Lung (tissue), 12 donors: Measurements from ENCODE around the gene ZMYND12. TPM values are rescaled to one million over a fixed set of nuclear protein-coding genes. Genes with fewer than 3 reads are reported as not detected.
A peak's percentile ranks its signal among the peaks of the same experiment; 100 is the strongest.

Source experiments
- ATAC-seq: fragments of 200-7000 bp; cut with Tn5 transposase; one replicate; pipeline ENCODE4 v1.9.1; 2020; ENCODE audit warnings: moderate number of reproducible peaks; ENCODE audit not compliant: insufficient read depth, low FRiP score
- DNase-seq, 3 donors: peaks; one replicate each; pipeline ENCODE4 v3.0.0-alpha.2; 2013 to 2017
- H3K27ac ChIP-seq, 2 donors: one replicate each; pipeline ENCODE4 v1.5.1; 2013; ENCODE audit warnings: mild to moderate bottlenecking in 2 of 2, moderate library complexity in 2 of 2, control low read depth in 1 of 2, inconsistent platforms in 1 of 2, low read depth in 1 of 2, low read length in 1 of 2
- H3K27me3 ChIP-seq, 3 donors: one replicate each; pipeline ENCODE4 v1.5.1; 2013; ENCODE audit warnings: low read length in 2 of 3; ENCODE audit not compliant: control insufficient read depth in 3 of 3, insufficient read depth in 3 of 3
- H3K36me3 ChIP-seq, 4 donors: one replicate each; pipeline ENCODE4 v1.5.1; 2013; ENCODE audit warnings: low read length in 4 of 4, mild to moderate bottlenecking in 1 of 4, moderate library complexity in 1 of 4; ENCODE audit not compliant: control insufficient read depth in 4 of 4, insufficient read depth in 4 of 4
- H3K4me1 ChIP-seq, 5 donors: one replicate each; pipeline ENCODE4 v1.5.1; 2013; ENCODE audit warnings: low read length in 5 of 5, mild to moderate bottlenecking in 2 of 5, moderate library complexity in 1 of 5; ENCODE audit not compliant: control insufficient read depth in 5 of 5, insufficient read depth in 5 of 5
- H3K4me3 ChIP-seq: one replicate; pipeline ENCODE4 v1.5.1; 2013; ENCODE audit warnings: mild to moderate bottlenecking, control low read depth, moderate library complexity
- H3K9ac ChIP-seq, 2 donors: one replicate each; pipeline ENCODE4 v1.5.1; 2013; ENCODE audit warnings: low read length in 2 of 2, control low read depth in 1 of 2; ENCODE audit not compliant: insufficient read depth in 1 of 2
- H3K9me3 ChIP-seq, 4 donors: one replicate each; pipeline ENCODE4 v1.5.1; 2013; ENCODE audit warnings: low read length in 3 of 4, mild to moderate bottlenecking in 1 of 4, moderate library complexity in 1 of 4; ENCODE audit not compliant: control insufficient read depth in 4 of 4, insufficient read depth in 3 of 4
- WGBS, 2 donors: extraction: QIAGEN DNeasy Blood & Tissue Kit; methylation state at CpG; one replicate each; pipeline ENCODE4 v1.1.7; 2013; 5-methylcytosine and 5-hydroxymethylcytosine counted together
- polyA plus RNA-seq, 2 donors: library from polyadenylated mRNA; stranded (reverse); fragments of 200-250 nt; gene quantifications; one replicate each; pipeline ENCODE4 v1.2.1, GENCODE V29; 2013
- total RNA-seq, 2 donors: library from RNA; depleted of rRNA in 1 of 2; stranded (reverse); fragments of >200 nt in 1 of 2; gene quantifications; one replicate each; pipeline ENCODE4 v1.2.1, GENCODE V29; 2014 to 2021
- TF ChIP-seq, protein P1 (sequence below): IDR thresholded peaks from 2 replicates; pipeline ENCODE4 v1.5.1; 2012; ENCODE audit warnings: mild to moderate bottlenecking; ENCODE audit errors: control extremely low read depth, extremely low read depth
- donor health status: control.
- donor health status: control.
- donor health status: Bipolar disorder and iron deficiency.
- donor health status: healthy.
- donor health status: DM: yes; HTN: yes; CAD: no.

ZMYND12 gene
- total and polyA plus RNA-seq, 4 donors: 3.9 to 9.1 (median 6.0) TPM

DNA sequence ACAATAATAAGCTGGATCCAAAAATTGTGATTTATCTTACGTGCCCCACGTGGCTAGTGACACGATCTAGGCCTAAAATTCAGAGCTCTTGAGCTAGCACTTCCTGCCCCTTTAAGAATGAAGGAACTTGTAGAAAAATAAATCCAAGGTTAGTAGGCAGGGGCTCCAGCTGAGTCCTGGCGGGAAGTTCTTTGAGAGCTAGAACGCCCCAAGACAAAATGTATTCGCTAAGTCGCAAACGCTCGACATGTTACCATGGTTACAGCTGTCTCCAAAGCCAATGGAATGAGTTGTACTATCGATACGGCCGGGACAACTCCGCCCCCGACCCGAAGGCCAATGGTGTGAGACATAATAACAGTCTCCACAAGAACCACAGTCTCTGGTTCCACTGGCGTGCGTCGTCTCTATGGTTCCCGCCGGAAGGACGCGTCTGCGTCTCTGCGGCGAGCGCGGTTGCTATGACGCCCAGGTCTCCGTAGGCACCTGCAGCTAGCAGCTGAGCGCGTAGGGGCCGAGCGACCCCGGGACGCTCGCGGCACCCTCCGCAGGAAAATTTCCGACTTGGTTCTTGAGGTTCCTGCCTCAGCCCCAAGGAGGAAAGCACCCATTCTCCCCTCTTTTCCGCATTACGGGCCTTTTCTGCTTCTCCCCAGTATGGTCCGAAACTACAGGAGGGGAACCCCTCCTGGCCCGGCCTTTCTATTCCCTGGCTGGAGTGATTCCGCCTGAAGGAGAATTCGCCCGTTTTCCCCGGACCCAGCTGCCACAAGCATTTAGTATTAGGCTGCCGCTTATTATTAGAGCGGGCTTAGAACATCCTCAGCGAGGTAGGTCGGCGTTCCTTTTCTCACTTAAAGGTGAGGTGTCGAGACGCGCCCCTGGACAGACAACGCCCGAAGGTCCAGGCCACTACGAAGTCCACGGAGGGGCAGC is 7.3 kb upstream of the ZMYND12 start, which contains the start of gene CCDC30:
CCDC30 (plus strand) TSS at position 459 of the 936 bp plus-strand sequence. CDS start 17,266 bp downstream, outside the sequence.
- H3K27ac ChIP-seq: peak within 1 kb of the TSS; percentile 5 to 78
- H3K4me3 ChIP-seq: peak within 1 kb of the TSS; percentile 64
- TF ChIP-seq, protein P1, sequence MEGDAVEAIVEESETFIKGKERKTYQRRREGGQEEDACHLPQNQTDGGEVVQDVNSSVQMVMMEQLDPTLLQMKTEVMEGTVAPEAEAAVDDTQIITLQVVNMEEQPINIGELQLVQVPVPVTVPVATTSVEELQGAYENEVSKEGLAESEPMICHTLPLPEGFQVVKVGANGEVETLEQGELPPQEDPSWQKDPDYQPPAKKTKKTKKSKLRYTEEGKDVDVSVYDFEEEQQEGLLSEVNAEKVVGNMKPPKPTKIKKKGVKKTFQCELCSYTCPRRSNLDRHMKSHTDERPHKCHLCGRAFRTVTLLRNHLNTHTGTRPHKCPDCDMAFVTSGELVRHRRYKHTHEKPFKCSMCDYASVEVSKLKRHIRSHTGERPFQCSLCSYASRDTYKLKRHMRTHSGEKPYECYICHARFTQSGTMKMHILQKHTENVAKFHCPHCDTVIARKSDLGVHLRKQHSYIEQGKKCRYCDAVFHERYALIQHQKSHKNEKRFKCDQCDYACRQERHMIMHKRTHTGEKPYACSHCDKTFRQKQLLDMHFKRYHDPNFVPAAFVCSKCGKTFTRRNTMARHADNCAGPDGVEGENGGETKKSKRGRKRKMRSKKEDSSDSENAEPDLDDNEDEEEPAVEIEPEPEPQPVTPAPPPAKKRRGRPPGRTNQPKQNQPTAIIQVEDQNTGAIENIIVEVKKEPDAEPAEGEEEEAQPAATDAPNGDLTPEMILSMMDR: no peak
- peak within 1 kb of the TSS; percentile 20 to 47 for H3K9ac ChIP-seq
- ATAC-seq (peak; percentile 100), DNase-seq (peak; percentile 97 to 99 (median 99))
- no peaks in the 10 kb centered on the region for H3K27me3 ChIP-seq
- H3K36me3 ChIP-seq: peaks cover 2 to 10% (median 5%) of the 10 kb centered on the region in 4 donors
- no peaks in the 10 kb centered on the region for H3K9me3 ChIP-seq
- H3K4me1 ChIP-seq: peaks cover 0 to 15% (median 1%) of the 10 kb centered on the region in 5 donors
- WGBS, 2 donors: 2% methylated on average over 58 to 59 of the region's 59 CpGs

GRCh38 chr1:42461196-42461595 is 5.4 kb upstream of the ZMYND12 start:
- Histone ChIP-seq H3K27ac (no peak overlapping the region), H3K9ac (no peak overlapping the region), H3K4me3 (no peak overlapping the region), H3K9me3 (no peaks in the 10 kb centered on the region), H3K36me3 (peaks cover 2 to 16% (median 5%) of the 10 kb centered on the region in 4 donors), H3K4me1 (peaks cover 0 to 23% (median 4%) of the 10 kb centered on the region in 5 donors), H3K27me3 (no peaks in the 10 kb centered on the region)
- TF ChIP-seq, protein P1: no peak
- DNase-seq (no peak), ATAC-seq (no peak)
- WGBS, 2 donors: 79 to 96% methylated on average over 2 of the region's 2 CpGs

- H3K9me3 ChIP-seq: no peaks in the 10 kb centered on the region
- H3K27me3 ChIP-seq: no peaks in the 10 kb centered on the region
- WGBS, 2 donors: 1% methylated on average over 23 of the region's 23 CpGs
- H3K9ac ChIP-seq: peak overlapping the region; percentile 48 to 89
- peak in 1 of 3 donors; percentile 58 for DNase-seq
- TF ChIP-seq, protein P1: no peak
- H3K4me1 ChIP-seq: peaks cover 0 to 13% (median 4%) of the 10 kb centered on the region in 5 donors
- peak overlapping the region; percentile 83 for H3K4me3 ChIP-seq
- H3K36me3 ChIP-seq: peaks cover 2 to 17% (median 5%) of the 10 kb centered on the region in 4 donors
- ATAC-seq: peak; percentile 86
- peak overlapping the region; percentile 94 to 95 for H3K27ac ChIP-seq
Measured at GRCh38 chr1:42456754-42457089, 900 bp upstream of the ZMYND12 start.
